ENCODE measurements around the gene FHOD3.

GRCh38 chr18:36309436-36310391 lies 12.2 kb downstream of the FHOD3 start:
- no peak for TF ChIP-seq POLR2AphosphoS5 (IDR thresholded peaks at IDR 0.05; ENCODE audit: low read depth, low read length)
- TF ChIP-seq SIN3A (IDR thresholded peaks at IDR 0.05; ENCODE audit: borderline replicate concordance, insufficient read depth, low read length) = no peak
- no peak for TF ChIP-seq REST (IDR thresholded peaks at IDR 0.05; ENCODE audit: insufficient read depth in 1 of 2, low read depth in 2 of 2, low read length in 2 of 2)
- no peak for TF ChIP-seq TAF1 (IDR thresholded peaks at IDR 0.05; ENCODE audit: borderline replicate concordance, insufficient read depth, low read length)

Data from PFSK-1 (cell line).